Ammon's horn (tissue), 1 donor: Measurements from ENCODE around the gene EME1.
"Not testable (repeated sequence)": the region's sequence is repeated elsewhere in the genome, so short reads cannot be mapped to it uniquely, and the experiment has no call there.

Experiments
- DNase-seq: peaks from one replicate; pipeline ENCODE4 v3.0.0-alpha.2; 2016; ENCODE audit warnings: low spot score

The EME1 gene

GRCh38 chr17:50396261-50397110, 23.5 kb downstream of the EME1 start:
- DNase-seq, result no peak

DNA sequence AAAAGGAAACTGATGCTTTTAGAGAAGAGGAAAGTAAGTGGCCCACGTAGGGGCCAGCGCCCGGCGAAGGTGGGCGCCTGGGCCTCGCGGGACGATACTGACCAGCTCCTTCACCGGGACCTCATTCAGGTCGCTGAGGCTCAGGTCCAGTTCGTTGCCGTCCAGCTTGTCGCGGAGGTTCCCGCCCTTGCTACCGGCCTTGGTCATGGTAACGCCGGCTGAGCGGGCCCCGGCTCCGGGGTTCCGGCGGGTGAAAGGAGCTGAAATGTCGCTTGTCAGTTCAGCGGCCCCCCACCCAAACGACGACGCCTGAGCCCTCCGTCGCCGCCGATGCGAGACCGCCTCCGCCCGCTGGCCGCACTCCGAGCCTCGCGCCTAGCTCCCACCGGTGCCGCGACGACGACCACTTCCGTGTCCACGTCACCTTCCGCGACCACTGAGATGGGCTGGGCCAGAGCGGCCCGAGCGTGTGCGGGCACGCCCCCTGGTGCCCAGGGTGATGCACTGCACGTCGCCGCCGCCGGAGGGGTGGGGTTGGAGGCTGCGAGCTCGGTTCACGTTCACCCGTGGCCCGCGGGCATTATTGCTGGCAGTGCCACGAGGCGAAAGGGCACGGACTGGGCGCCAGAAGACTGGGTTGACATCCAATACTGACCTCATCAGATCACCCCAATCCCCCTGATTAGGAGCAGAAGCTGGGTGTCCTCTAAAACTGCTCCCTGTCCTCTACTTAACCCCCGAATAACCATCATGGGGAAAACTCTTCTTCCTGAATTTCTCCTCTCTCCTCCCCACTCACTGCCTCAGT, 24.3 kb downstream of the EME1 start, which contains the start of gene LRRC59:
LRRC59 (minus strand) TSS at position 413 of the 808 bp plus-strand sequence; CDS start at position 207, 206 bp downstream.
- DNase-seq, result peak; percentile 89

GRCh38 chr17:50397919-50398285, 24.9 kb downstream of the EME1 start:
- DNase-seq, result no peak

GRCh38 chr17:50398672-50399071, 25.6 kb downstream of the EME1 start:
- not testable (repeated sequence) for DNase-seq

- DNase-seq, result not testable (repeated sequence)
Observed at GRCh38 chr17:50399591-50399990, 26.6 kb downstream of the EME1 start.

DNA sequence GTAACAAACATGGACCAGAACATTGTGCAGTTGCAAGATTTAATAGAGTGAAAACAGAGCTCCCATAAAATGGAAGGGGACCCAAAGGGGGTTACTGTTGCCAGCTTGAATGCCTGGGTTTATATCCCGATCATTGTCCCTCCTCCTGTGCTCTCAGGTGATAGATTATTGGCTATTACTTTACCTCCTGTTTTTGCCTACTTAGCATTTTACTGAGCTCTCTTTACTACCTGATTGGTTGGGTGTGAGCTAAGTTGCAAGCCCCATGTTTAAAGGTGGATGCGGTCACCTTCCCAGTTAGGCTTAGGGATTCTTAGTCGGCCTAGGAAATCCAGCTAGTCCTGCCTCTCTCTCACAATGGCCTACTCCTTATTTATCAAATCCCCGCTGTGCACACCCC, 32.3 kb downstream of the EME1 start:
- not testable (repeated sequence) for DNase-seq

DNA sequence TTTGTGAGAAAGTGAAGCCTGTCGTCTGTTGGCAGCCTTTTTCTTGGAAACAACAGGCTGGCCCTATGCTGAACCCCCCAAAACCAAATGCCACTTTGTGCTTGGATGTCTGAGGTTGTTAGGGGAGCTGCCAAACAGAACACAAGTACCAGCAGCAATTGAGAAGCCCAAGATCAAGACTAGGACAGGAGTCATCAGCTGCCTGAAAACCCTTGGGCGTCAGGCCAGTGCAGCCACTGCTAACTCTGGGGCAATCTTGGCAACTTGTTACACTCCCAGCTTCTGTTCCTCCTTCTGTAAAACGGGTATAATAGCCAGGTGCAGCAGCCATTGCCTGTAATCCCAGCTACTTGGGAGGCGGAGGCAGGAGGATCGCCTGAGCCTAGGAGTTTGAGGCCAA, 33.5 kb downstream of the EME1 start:
- DNase-seq, result no peak

GRCh38 chr17:50407921-50408320, 34.9 kb downstream of the EME1 start:
- no peak for DNase-seq

- DNase-seq, result no peak
Observed at GRCh38 chr17:50412188-50412732, 39.2 kb downstream of the EME1 start.

GRCh38 chr17:50414808-50415207, 41.8 kb downstream of the EME1 start:
- no peak for DNase-seq

DNA sequence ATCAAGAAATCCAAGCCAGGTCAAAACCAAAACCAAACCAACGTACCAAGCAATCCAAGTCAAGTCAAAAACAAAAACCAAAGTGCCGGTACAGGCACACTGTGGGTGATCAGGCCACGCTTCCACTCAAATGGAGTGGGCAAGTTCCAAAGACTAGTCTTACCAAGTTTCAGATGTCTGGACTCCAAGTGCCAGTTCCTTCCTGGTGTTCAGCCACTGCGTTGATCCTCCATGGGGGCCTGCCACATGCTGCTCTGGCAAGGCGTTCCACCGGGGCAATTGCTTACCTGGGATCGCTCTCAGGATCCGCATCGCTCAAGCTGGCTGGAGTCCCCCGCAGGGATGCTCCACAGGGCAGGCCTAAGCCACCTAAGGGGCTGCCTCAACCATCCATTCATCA, 46.5 kb downstream of the EME1 start:
- not testable (repeated sequence) for DNase-seq

- no peak for DNase-seq
Observed at GRCh38 chr17:50420419-50421112, 47.5 kb downstream of the EME1 start.

DNA sequence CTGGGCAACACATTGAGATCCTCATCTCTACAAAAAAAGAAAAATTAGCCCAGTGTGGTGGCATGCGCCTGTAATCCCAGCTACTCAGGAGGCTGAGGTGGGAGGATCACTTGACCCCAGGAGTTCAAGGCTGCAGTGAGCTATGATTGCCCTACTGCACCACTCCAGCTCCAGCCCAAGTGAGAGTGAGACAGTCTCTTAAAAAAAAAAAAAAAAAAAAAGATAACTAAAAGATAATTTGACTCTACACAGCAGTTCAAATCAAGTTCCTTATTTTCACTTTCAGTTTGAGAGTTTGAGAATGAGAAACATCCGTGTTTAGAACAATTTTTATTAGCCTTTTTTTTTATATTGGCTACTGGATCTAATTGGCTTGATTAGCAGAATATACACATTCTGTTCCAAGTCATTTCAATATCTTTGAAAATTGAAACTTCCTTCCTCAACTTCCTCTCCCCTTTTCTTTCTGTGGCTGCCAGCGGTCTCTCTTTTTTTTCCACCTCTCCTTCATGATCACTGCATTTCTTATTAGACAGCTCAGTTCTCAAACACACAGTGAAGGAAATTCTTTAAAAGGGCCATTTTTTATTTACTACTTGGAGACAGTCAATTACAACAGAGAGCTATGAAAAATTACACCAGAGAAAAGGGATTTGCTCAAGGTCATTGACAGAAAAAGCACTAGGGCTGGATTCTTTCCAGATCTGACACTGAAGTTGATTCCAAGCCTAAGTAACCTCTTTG, 48.5 kb downstream of the EME1 start:
- no peak for DNase-seq

DNA sequence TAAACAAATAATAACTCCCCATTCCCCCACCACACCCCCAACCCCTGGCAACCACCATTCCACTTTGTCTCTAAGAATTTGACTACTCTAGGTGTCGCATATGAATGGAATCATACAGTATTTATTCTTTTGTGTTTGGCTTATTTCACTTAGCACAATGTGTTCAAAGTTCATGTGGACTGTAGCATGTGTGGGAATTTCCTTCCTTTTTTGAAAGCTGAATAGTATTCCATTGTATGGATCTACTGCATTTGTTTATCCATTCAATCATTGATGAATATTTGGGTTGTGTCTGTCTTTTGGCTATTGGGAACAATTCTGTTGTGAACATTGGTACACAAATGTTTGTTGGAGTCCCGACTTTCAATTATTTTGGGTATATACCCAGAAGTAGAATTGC, 49.7 kb downstream of the EME1 start:
- no peak for DNase-seq

DNA sequence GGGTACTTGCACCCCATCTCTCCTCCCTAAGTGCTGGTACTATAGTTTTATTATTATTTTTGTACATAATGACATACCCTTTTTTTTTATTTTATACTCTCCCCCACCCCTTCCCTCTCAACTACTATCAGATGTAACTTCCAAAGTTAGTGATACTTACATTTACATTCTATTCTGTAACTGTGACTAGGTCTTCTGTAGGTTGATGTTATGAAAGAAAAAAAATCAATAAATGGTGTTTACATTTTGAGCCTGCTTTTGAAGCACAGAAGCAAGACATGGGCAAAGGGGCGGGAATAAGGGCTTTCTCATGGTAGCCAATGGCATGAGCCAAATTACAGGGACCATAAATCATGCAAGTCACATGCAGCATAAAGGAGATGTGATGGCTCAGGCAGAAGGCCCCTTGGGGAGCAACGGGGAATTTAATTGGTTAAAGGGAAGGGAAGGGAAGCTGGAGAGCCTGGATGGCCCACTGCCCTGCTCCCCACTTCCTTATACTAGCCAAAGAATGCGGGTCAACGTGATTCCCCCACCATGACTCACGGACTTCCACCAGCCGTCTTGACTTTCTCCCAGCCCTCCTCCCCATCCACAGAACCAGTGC, 50.6 kb downstream of the EME1 start:
- no peak for DNase-seq

GRCh38 chr17:50424246-50424995, 51.4 kb downstream of the EME1 start:
- no peak for DNase-seq

- DNase-seq, result no peak
Observed at GRCh38 chr17:50424996-50425681, 52.1 kb downstream of the EME1 start.

GRCh38 chr17:50425682-50426471, 52.8 kb downstream of the EME1 start, which contains the start of gene ACSF2:
ACSF2 (plus strand) TSS chr17:50426218; CDS start chr17:50426262, 44 bp downstream.
- DNase-seq, result peak; percentile 30

DNA sequence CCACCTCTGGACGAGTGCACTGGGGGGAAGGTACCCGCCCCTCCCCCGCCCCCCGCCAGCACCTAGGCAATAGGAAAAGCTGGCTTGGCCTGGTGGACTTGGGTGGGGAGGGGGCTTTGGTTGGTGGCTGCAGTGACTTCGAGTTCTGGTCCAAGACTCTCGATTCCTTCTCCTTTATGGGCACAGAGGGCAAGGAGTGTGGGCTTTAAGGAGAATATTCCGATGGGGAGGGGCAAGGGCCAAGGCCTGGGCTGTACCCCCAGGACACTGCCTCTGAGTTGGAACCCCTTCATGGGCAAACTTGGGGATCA, 53.4 kb downstream of the EME1 start:
- no peak for DNase-seq
